IMR-90 (cell line): Measurements from ENCODE around the gene TBC1D9. TPM values are rescaled to one million over a fixed set of nuclear protein-coding genes. Genes with fewer than 3 reads are reported as not detected.
A peak's percentile ranks its signal among the peaks of the same experiment; 100 is the strongest.

Experiments
- ATAC-seq: fragments of 200-7000 bp; cut with Tn5 transposase; 2 replicates; pipeline ENCODE4 v1.9.1; 2020; ENCODE audit warnings: low read depth, mild to moderate bottlenecking, moderate library complexity
- BruUV-seq: library from RNA; stranded (reverse); fragments of 400-500 nt; replicated peaks from 2 replicates; lab custom pipeline; 2021; lab: Mats Ljungman, UMichigan
- CTCF ChIA-PET: fragments of 300-600 bp; formaldehyde crosslinking; extraction: SDS; loops from one replicate; lab custom pipeline; 2021; ENCODE audit warnings: antibody characterized with exemption; lab: Yijun Ruan, JAX
- POLR2A ChIA-PET: fragments of 300-600 bp; sonication (Branson Sonifier 250); formaldehyde crosslinking; loops from one replicate; lab custom pipeline; 2022; ENCODE audit warnings: antibody characterized with exemption; ENCODE audit not compliant: unreplicated experiment; lab: Charles Lee
- DNase-seq: peaks from one replicate; pipeline ENCODE4 v3.0.0; 2013
- H2AFZ ChIP-seq: replicated peaks from 2 replicates; pipeline ENCODE3; 2013; ENCODE audit warnings: low read length, mild to moderate bottlenecking; ENCODE audit not compliant: poor library complexity
- H2AK5ac ChIP-seq: 2 replicates; pipeline ENCODE4 v1.6.1; 2013; ENCODE audit warnings: low read depth, low read length, inconsistent platforms
- H2AK9ac ChIP-seq: replicated peaks from 2 replicates; pipeline ENCODE3; 2013; ENCODE audit warnings: mild to moderate bottlenecking, low read depth, low read length, moderate library complexity; ENCODE audit not compliant: poor library complexity
- H2BK120ac ChIP-seq: 2 replicates; pipeline ENCODE4 v1.6.1; 2013; ENCODE audit warnings: low read depth, low read length, inconsistent platforms
- H2BK15ac ChIP-seq: 3 replicates; pipeline ENCODE4 v1.6.1; 2013; ENCODE audit warnings: low read depth, low read length, inconsistent platforms
- H2BK20ac ChIP-seq: 2 replicates; pipeline ENCODE4 v1.6.1; 2013; ENCODE audit warnings: low read depth, mild to moderate bottlenecking, inconsistent platforms, low read length, moderate library complexity
- H2BK5ac ChIP-seq: 2 replicates; pipeline ENCODE4 v1.6.1; 2013; ENCODE audit warnings: mild to moderate bottlenecking, low read depth, low read length, inconsistent platforms; ENCODE audit not compliant: poor library complexity, severe bottlenecking
- H3K14ac ChIP-seq: replicated peaks from 2 replicates; pipeline ENCODE4 v1.6.1; 2013; ENCODE audit warnings: low read depth, low read length, inconsistent platforms
- H3K18ac ChIP-seq: 2 replicates; pipeline ENCODE4 v1.6.1; 2013; ENCODE audit warnings: low read depth, low read length, control low read depth
- H3K23ac ChIP-seq: 2 replicates; pipeline ENCODE4 v1.6.1; 2013; ENCODE audit warnings: low read depth, low read length, inconsistent platforms
- H3K27ac ChIP-seq: 2 replicates; pipeline ENCODE4 v1.5.1; 2013; ENCODE audit warnings: mild to moderate bottlenecking, control low read depth, low read length; ENCODE audit not compliant: insufficient read depth
- H3K27me3 ChIP-seq: 2 replicates; pipeline ENCODE4 v1.6.1; 2013; ENCODE audit warnings: low read length; ENCODE audit not compliant: control insufficient read depth, insufficient read depth
- H3K36me3 ChIP-seq: 2 replicates; pipeline ENCODE4 v1.6.1; 2013; ENCODE audit warnings: low read length, mixed read lengths; ENCODE audit not compliant: control insufficient read depth, insufficient read depth
- H3K4ac ChIP-seq: 2 replicates; pipeline ENCODE4 v1.6.1; 2013; ENCODE audit warnings: low read depth, low read length, inconsistent platforms
- H3K4me1 ChIP-seq: 2 replicates; pipeline ENCODE4 v1.6.1; 2013; ENCODE audit warnings: low read length, mixed read lengths; ENCODE audit not compliant: control insufficient read depth, insufficient read depth
- H3K4me2 ChIP-seq: 2 replicates; pipeline ENCODE4 v1.6.1; 2013; ENCODE audit warnings: low read depth, mild to moderate bottlenecking, control low read depth, low read length, moderate library complexity
- H3K4me3 ChIP-seq: 2 replicates; pipeline ENCODE4 v1.5.1; 2013; ENCODE audit warnings: low read depth, mild to moderate bottlenecking, control low read depth, low read length, moderate library complexity; ENCODE audit not compliant: insufficient read depth
- H3K56ac ChIP-seq: 2 replicates; pipeline ENCODE4 v1.6.1; 2013; ENCODE audit warnings: low read length, inconsistent platforms; ENCODE audit not compliant: insufficient read depth; ENCODE audit errors: extremely low read depth
- H3K79me1 ChIP-seq, 2 experiments: 2 replicates each; pipeline ENCODE4 v1.6.1; 2013; ENCODE audit warnings: low read length in 2 of 2, inconsistent platforms in 1 of 2, low read depth in 1 of 2
- H3K9ac ChIP-seq: 2 replicates; pipeline ENCODE4 v1.6.1; 2013; ENCODE audit warnings: low read depth, low read length, control low read depth
- H3K9me1 ChIP-seq: 2 replicates; pipeline ENCODE4 v1.6.1; 2013; ENCODE audit warnings: low read length, inconsistent platforms; ENCODE audit not compliant: insufficient read depth
- H3K9me3 ChIP-seq: 2 replicates; pipeline ENCODE4 v1.6.1; 2013; ENCODE audit warnings: low read length; ENCODE audit not compliant: control insufficient read depth, insufficient read depth
- H4K20me1 ChIP-seq: 2 replicates; pipeline ENCODE4 v1.6.1; 2013; ENCODE audit warnings: low read length, inconsistent platforms; ENCODE audit not compliant: insufficient read depth
- H4K5ac ChIP-seq: 2 replicates; pipeline ENCODE4 v1.6.1; 2013; ENCODE audit warnings: mild to moderate bottlenecking, low read depth, low read length, control low read depth
- H4K8ac ChIP-seq, 2 experiments: 2 replicates each; pipeline ENCODE4 v1.6.1; 2013; ENCODE audit warnings: low read depth in 2 of 2, low read length in 2 of 2, control low read depth in 1 of 2, inconsistent platforms in 1 of 2
- H4K91ac ChIP-seq: 2 replicates; pipeline ENCODE4 v1.6.1; 2013; ENCODE audit warnings: low read depth, low read length, inconsistent platforms; ENCODE audit not compliant: insufficient read depth
- BHLHE40 ChIP-seq: fragments of 150-350 bp; IDR thresholded peaks from 2 replicates; pipeline ENCODE4 v1.6.1; 2016; ENCODE audit warnings: mild to moderate bottlenecking, low read depth, low read length
- CEBPB ChIP-seq: IDR thresholded peaks from 2 replicates; pipeline ENCODE4 v1.6.1; 2012; ENCODE audit warnings: low read depth, low read length, improper control_type of control experiment
- CHD1 ChIP-seq: IDR thresholded peaks from 2 replicates; pipeline ENCODE4 v1.6.1; 2012; ENCODE audit warnings: low read depth, low read length, improper control_type of control experiment
- CTCF ChIP-seq: conservative IDR thresholded peaks from 2 replicates; pipeline ENCODE4 v1.5.1; 2012; ENCODE audit warnings: mild to moderate bottlenecking, low read depth, low read length, improper control_type of control experiment
- FOS ChIP-seq: fragments of 150-350 bp; IDR thresholded peaks from 2 replicates; pipeline ENCODE4 v1.6.1; 2016; ENCODE audit warnings: low read depth, low read length
- MAFK ChIP-seq: IDR thresholded peaks from 2 replicates; pipeline ENCODE4 v1.6.1; 2012; ENCODE audit warnings: low read depth, low read length, improper control_type of control experiment
- MAZ ChIP-seq: IDR thresholded peaks from 2 replicates; pipeline ENCODE4 v1.6.1; 2012; ENCODE audit warnings: low read depth, mild to moderate bottlenecking, low read length, improper control_type of control experiment, moderate library complexity, borderline replicate concordance
- MXI1 ChIP-seq: IDR thresholded peaks from 2 replicates; pipeline ENCODE4 v1.6.1; 2012; ENCODE audit warnings: low read depth, mild to moderate bottlenecking, low read length, moderate library complexity, borderline replicate concordance
- NFE2L2 ChIP-seq: fragments of 150-350 bp; IDR thresholded peaks from 2 replicates; pipeline ENCODE4 v1.6.1; 2016; ENCODE audit warnings: low read depth, mild to moderate bottlenecking, low read length
- POLR2A ChIP-seq: IDR thresholded peaks from 2 replicates; pipeline ENCODE4 v1.6.1; 2012; ENCODE audit warnings: mild to moderate bottlenecking, low read depth, low read length
- RAD21 ChIP-seq: IDR thresholded peaks from 2 replicates; pipeline ENCODE4 v1.6.1; 2012; ENCODE audit warnings: low read length, improper control_type of control experiment
- RCOR1 ChIP-seq: IDR thresholded peaks from 2 replicates; pipeline ENCODE4 v1.6.1; 2012; ENCODE audit warnings: mild to moderate bottlenecking, low read length, improper control_type of control experiment; ENCODE audit not compliant: insufficient replicate concordance
- RFX5 ChIP-seq: IDR thresholded peaks from 2 replicates; pipeline ENCODE4 v1.8.0; 2012; ENCODE audit warnings: low read depth, mild to moderate bottlenecking, low read length, moderate library complexity
- SMC3 ChIP-seq: fragments of 150-350 bp; IDR thresholded peaks from 2 replicates; pipeline ENCODE4 v1.6.1; 2016; ENCODE audit warnings: low read depth, mild to moderate bottlenecking, antibody characterized with exemption, low read length, moderate library complexity
- USF2 ChIP-seq: fragments of 150-350 bp; IDR thresholded peaks from 2 replicates; pipeline ENCODE4 v1.6.1; 2017; ENCODE audit warnings: mild to moderate bottlenecking, antibody characterized with exemption, low read length, low read depth
- WGBS, 2 experiments: methylation state at CpG; one replicate each; pipeline versions ENCODE4 v1.1.5 to v1.1.7; 2013; ENCODE audit warnings: missing lambda C conversion rate in 2 of 2; ENCODE audit not compliant: insufficient read length in 1 of 2; ENCODE audit errors: extremely low coverage in 2 of 2; 5-methylcytosine and 5-hydroxymethylcytosine counted together
- dilution Hi-C: fragments of 300-500 bp; cut with HindIII; formaldehyde crosslinking; loops from one replicate; pipeline ENCODE4 v1.14.3; 2018; ENCODE audit warnings: low sequenced_read_pairs; ENCODE audit not compliant: unreplicated experiment
- in situ Hi-C: fragments of 300-500 bp; cut with MboI; formaldehyde crosslinking; loops from 3 replicates; pipeline ENCODE4 v1.14.3; 2019; ENCODE audit warnings: low sequenced_read_pairs, inconsistent platforms, mixed read lengths
- intact Hi-C: fragments of 100-400 bp; cut with micrococcal nuclease; formaldehyde crosslinking; loops from 2 replicates; pipeline ENCODE4 v1.10.0; 2022
- polyA plus RNA-seq, 3 experiments: library from polyadenylated mRNA; depleted of rRNA; stranded (reverse); fragments of >200 nt; gene quantifications; 2 replicates each; pipeline ENCODE4 v1.2.3, GENCODE V29; 2012; ENCODE audit warnings: low replicate concordance in 1 of 3
- total RNA-seq: library from RNA; depleted of rRNA; stranded (reverse); fragments of >200 nt; gene quantifications from 2 replicates; pipeline ENCODE4 v1.2.3, GENCODE V29; 2012
- TF ChIP-seq, protein P1 (sequence below): fragments of 150-350 bp; IDR thresholded peaks from 2 replicates; pipeline ENCODE4 v1.6.1; 2016; ENCODE audit warnings: low read depth, mild to moderate bottlenecking, low read length, moderate library complexity, borderline replicate concordance

TBC1D9 gene
- total and polyA plus RNA-seq, 2 of the 4 experiments (the other 2 are of a cell fraction), result 11.7 to 15.2 TPM

GRCh38 chr4:140611854-140612253 is 144.3 kb downstream of the TBC1D9 start:
- dilution Hi-C loops, result no loop called here
- intact Hi-C loops, result loop anchor here (2.0 to 10.0 kb wide), 3 partner anchors 239 to 877 kb away; no protein-coding TSS in a partner anchor
- H3K23ac ChIP-seq, result no peak overlapping the region

More at GRCh38 chr4:140611854-140612253, 144.3 kb downstream of the TBC1D9 start:
- CTCF ChIA-PET, result interaction anchor here (0.6 kb wide), 1 partner anchor 1481 kb away, joined by 4 read pairs; no protein-coding TSS in a partner anchor
- no peak overlapping the region for H2BK5ac ChIP-seq
- WGBS, 2 experiments, result 17% methylated on average over 1 of the region's 3 CpGs; no CpG with 5 or more reads in 1 of the 2 experiments
- H4K8ac ChIP-seq, result no peak overlapping the region
- H3K9ac ChIP-seq, result no peak overlapping the region
- H2AK5ac ChIP-seq, result no peak overlapping the region
- DNase-seq, result peak; percentile 48
- 0 out of 2 replicates have a peak, but pooled peaks cover under 1% of the 10 kb centered on the region for H3K27me3 ChIP-seq
- H3K14ac ChIP-seq, result no peak overlapping the region
- ATAC-seq, result no peak
- no peaks in the 10 kb centered on the region for H4K20me1 ChIP-seq
- H3K9me1 ChIP-seq, result no peaks in the 10 kb centered on the region
- TF ChIP-seq MXI1 (no peak), RCOR1 (no peak), CEBPB (no peak), MAFK (no peak; the same call in 1 of the 2 replicates), SMC3 (no peak), MAZ (no peak), RAD21 (no peak), BHLHE40 (no peak), NFE2L2 (no peak), POLR2A (no peak), CHD1 (no peak), FOS (no peak), RFX5 (no peak), USF2 (no peak), CTCF (no peak)
- TF ChIP-seq, protein P1, sequence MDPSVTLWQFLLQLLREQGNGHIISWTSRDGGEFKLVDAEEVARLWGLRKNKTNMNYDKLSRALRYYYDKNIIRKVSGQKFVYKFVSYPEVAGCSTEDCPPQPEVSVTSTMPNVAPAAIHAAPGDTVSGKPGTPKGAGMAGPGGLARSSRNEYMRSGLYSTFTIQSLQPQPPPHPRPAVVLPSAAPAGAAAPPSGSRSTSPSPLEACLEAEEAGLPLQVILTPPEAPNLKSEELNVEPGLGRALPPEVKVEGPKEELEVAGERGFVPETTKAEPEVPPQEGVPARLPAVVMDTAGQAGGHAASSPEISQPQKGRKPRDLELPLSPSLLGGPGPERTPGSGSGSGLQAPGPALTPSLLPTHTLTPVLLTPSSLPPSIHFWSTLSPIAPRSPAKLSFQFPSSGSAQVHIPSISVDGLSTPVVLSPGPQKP, result no peak
- H4K5ac ChIP-seq, result no peak overlapping the region
- H3K36me3 ChIP-seq, result no peaks in the 10 kb centered on the region
- no peak overlapping the region for H4K91ac ChIP-seq
- H3K56ac ChIP-seq, result no peak overlapping the region
- H3K27ac ChIP-seq, result no peak overlapping the region
- H2BK20ac ChIP-seq, result no peak overlapping the region
- H2AFZ ChIP-seq, result no peak overlapping the region
- H3K4me2 ChIP-seq, result no peak overlapping the region
- H3K18ac ChIP-seq, result no peak overlapping the region
- no TSS peak for BruUV-seq
- no peak overlapping the region for H2AK9ac ChIP-seq
- POLR2A ChIA-PET, result no interaction called here
- no peaks in the 10 kb centered on the region for H3K79me1 ChIP-seq
- H3K9me3 ChIP-seq, result no peaks in the 10 kb centered on the region
- H2BK120ac ChIP-seq, result no peak overlapping the region
- H3K4me3 ChIP-seq, result no peak overlapping the region
- H3K4ac ChIP-seq, result no peak overlapping the region
- in situ Hi-C loops, result loop anchor here (10.0 to 25.0 kb wide), 2 partner anchors 243 to 600 kb away; no protein-coding TSS in a partner anchor
- no peak overlapping the region for H2BK15ac ChIP-seq
- H3K4me1 ChIP-seq, result no peaks in the 10 kb centered on the region
